OCI-LY3 (cell line): ENCODE measurements around the gene ZCCHC2.

ENCODE experiments used
- H2AFZ ChIP-seq: fragments of 200-600, 300-600 bp; shearing (Covaris generic); 2 replicates; pipeline ENCODE4 v1.6.0; 2014; ENCODE audit warnings: antibody characterized with exemption, low read depth, low read length
- H3K27ac ChIP-seq: fragments of 200-600, 300-600 bp; sonication (generic); 2 replicates; pipeline ENCODE4 v1.5.1; 2014; ENCODE audit warnings: mild to moderate bottlenecking, low read length, moderate library complexity, mixed read lengths
- H3K27me3 ChIP-seq: fragments of 200-600, 300-600 bp; sonication (generic); 2 replicates; pipeline ENCODE4 v1.6.1; 2014; ENCODE audit warnings: low read depth, low read length, mixed read lengths
- H3K36me3 ChIP-seq: fragments of 200-600, 300-600 bp; sonication (generic); replicated peaks from 2 replicates; pipeline ENCODE3; 2014; ENCODE audit warnings: low read depth, low read length, mixed read lengths
- H3K4me1 ChIP-seq: fragments of 300-600, 200-600 bp; sonication (generic); 2 replicates; pipeline ENCODE4 v1.6.1; 2014; ENCODE audit warnings: low read length, mixed read lengths
- H3K4me2 ChIP-seq: fragments of 200-600, 300-600 bp; sonication (generic); 2 replicates; pipeline ENCODE4 v1.6.1; 2014; ENCODE audit warnings: low read length, mixed read lengths
- H3K4me3 ChIP-seq: fragments of 300-600, 200-600 bp; sonication (generic); 2 replicates; pipeline ENCODE4 v1.5.1; 2014; ENCODE audit warnings: antibody characterized with exemption, mild to moderate bottlenecking, low read length, moderate library complexity
- H3K79me2 ChIP-seq: fragments of 300-600, 200-600 bp; shearing (Covaris generic); 2 replicates; pipeline ENCODE4 v1.6.1; 2014; ENCODE audit warnings: mild to moderate bottlenecking, low read length, mixed read lengths
- H3K9ac ChIP-seq: fragments of 300-600, 200-600 bp; shearing (Covaris generic); 2 replicates; pipeline ENCODE4 v1.6.0; 2014; ENCODE audit warnings: mild to moderate bottlenecking, low read length, moderate library complexity
- H3K9me3 ChIP-seq: fragments of 200-600, 300-600 bp; shearing (Covaris generic); 2 replicates; pipeline ENCODE4 v1.6.1; 2014; ENCODE audit warnings: low read length, mixed read lengths; ENCODE audit not compliant: insufficient read depth
- H4K20me1 ChIP-seq: fragments of 200-600, 300-600 bp; sonication (generic); 2 replicates; pipeline ENCODE4 v1.6.1; 2016; ENCODE audit warnings: low read length, mixed read lengths; ENCODE audit not compliant: insufficient read depth
- CTCF ChIP-seq: fragments of 200-600, 300-600 bp; sonication (generic); IDR thresholded peaks from 2 replicates; pipeline ENCODE4 v1.5.1; 2014; ENCODE audit warnings: antibody characterized with exemption, low read length, low read depth
- EZH2phosphoT487 ChIP-seq: fragments of 200-600 bp; shearing (Covaris generic); IDR thresholded peaks from 2 replicates; pipeline ENCODE4 v1.6.1; 2018; ENCODE audit warnings: antibody characterized with exemption, mixed run types, low read depth

The ZCCHC2 gene

DNA sequence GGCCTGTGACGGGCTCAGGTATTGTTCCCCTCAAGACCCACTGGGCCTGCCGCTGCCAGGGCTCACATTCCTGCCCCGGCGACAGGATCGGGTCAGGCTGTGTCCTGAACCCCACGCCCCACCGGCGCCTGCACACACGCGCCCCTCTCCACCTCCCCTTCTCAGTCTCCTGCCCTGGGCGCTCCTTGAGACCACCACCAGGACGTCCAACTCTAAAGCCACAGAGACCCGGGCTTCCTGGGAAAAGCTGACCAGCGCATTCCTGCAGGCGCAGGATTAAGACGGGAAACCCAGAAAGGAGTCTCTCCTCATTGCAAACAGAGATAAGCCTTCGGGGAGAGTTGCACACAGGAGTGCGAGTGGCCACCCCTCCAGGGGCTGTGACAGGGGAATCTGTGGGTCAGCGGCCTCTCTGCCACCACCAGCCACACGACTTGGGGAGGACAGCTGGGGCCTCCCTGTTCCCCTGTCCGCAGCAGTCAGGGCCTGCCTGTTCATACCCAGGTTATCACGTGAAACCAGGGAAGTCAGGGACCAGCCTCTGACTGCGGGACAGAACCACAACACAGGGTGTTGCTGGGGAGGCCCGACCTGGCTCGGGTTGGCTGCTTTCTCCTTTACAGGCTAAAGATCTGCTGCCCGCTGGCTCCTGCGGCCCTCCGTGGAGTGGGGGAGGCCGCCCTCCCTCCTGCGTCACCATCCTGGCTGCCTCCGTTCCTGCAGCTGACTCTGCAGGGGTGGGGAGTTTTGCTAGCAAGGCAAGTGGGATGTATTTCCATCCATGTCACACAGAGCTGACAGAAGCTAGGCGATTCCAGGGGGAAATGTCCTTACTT lies 88.8 kb downstream of the ZCCHC2 start:
- Histone ChIP-seq H3K36me3 (no peaks in the 10 kb centered on the region), H3K27me3 (peaks cover 23% of the 10 kb centered on the region), H3K9ac (no peak overlapping the region), H3K9me3 (no peaks in the 10 kb centered on the region), H2AFZ (no peak overlapping the region), H3K4me3 (no peak overlapping the region), H3K79me2 (no peaks in the 10 kb centered on the region), H3K4me1 (peaks cover 12% of the 10 kb centered on the region), H3K4me2 (no peak overlapping the region), H4K20me1 (no peaks in the 10 kb centered on the region), H3K27ac (no peak overlapping the region)
- TF ChIP-seq EZH2phosphoT487 (no peak), CTCF (no peak)

- Histone ChIP-seq H3K4me2 (peak overlapping the region; percentile 17), H4K20me1 (no peaks in the 10 kb centered on the region), H3K4me3 (no peak overlapping the region), H3K27ac (no peak overlapping the region), H2AFZ (peak overlapping the region; percentile 2; the same call in 1 of the 2 replicates), H3K27me3 (peaks cover 24% of the 10 kb centered on the region), H3K9me3 (no peaks in the 10 kb centered on the region), H3K4me1 (peaks cover 12% of the 10 kb centered on the region), H3K36me3 (no peaks in the 10 kb centered on the region), H3K79me2 (no peaks in the 10 kb centered on the region), H3K9ac (no peak overlapping the region)
- no peak for TF ChIP-seq EZH2phosphoT487
- TF ChIP-seq CTCF, result no peak
Observed at GRCh38 chr18:62612289-62612645, 89.4 kb downstream of the ZCCHC2 start.

- H3K9ac ChIP-seq, result no peak overlapping the region
- no peaks in the 10 kb centered on the region for H3K36me3 ChIP-seq
- no peaks in the 10 kb centered on the region for H3K79me2 ChIP-seq
- no peak overlapping the region for H3K27ac ChIP-seq
- H2AFZ ChIP-seq, result peak overlapping the region; percentile 2; the same call in 1 of the 2 replicates
- H3K4me2 ChIP-seq, result peak overlapping the region; percentile 17
- TF ChIP-seq EZH2phosphoT487 (no peak), CTCF (no peak)
- H3K4me3 ChIP-seq, result 0 out of 2 replicates have a peak overlapping the region, but pooled peaks have one; percentile 2
- H3K9me3 ChIP-seq, result no peaks in the 10 kb centered on the region
- H4K20me1 ChIP-seq, result no peaks in the 10 kb centered on the region
- peaks cover 25% of the 10 kb centered on the region for H3K27me3 ChIP-seq
- H3K4me1 ChIP-seq, result peaks cover 12% of the 10 kb centered on the region
Observed at GRCh38 chr18:62612776-62613175, 90.0 kb downstream of the ZCCHC2 start.

GRCh38 chr18:62614494-62614893 lies 91.7 kb downstream of the ZCCHC2 start:
- no peak overlapping the region for H3K27ac ChIP-seq
- H2AFZ ChIP-seq, result no peak overlapping the region
- H3K4me2 ChIP-seq, result no peak overlapping the region
- no peaks in the 10 kb centered on the region for H4K20me1 ChIP-seq
- H3K36me3 ChIP-seq, result no peaks in the 10 kb centered on the region
- peaks cover 36% of the 10 kb centered on the region for H3K27me3 ChIP-seq
- H3K4me1 ChIP-seq, result peaks cover 12% of the 10 kb centered on the region
- H3K79me2 ChIP-seq, result no peaks in the 10 kb centered on the region
- no peaks in the 10 kb centered on the region for H3K9me3 ChIP-seq
- no peak overlapping the region for H3K9ac ChIP-seq
- H3K4me3 ChIP-seq, result no peak overlapping the region
- no peak for TF ChIP-seq EZH2phosphoT487
